HG03432 (cell line): Measurements from ENCODE around the gene OTX2.

Experiments used
- ATAC-seq: cut with Tn5 transposase; IDR thresholded peaks from one replicate; pipeline ENCODE4 v1.9.1; 2021; ENCODE audit warnings: mild to moderate bottlenecking, moderate library complexity; ENCODE audit not compliant: unreplicated experiment

OTX2 gene

GRCh38 chr14:56797003-56797568 lies 13.2 kb downstream of the OTX2 start:
- no peak for ATAC-seq

GRCh38 chr14:56796259-56796658 lies 14.0 kb downstream of the OTX2 start:
- no peak for ATAC-seq

- ATAC-seq: no peak
Measured at GRCh38 chr14:56795284-56795622, 15.0 kb downstream of the OTX2 start.

- ATAC-seq: no peak
Measured at GRCh38 chr14:56794557-56795283, 15.6 kb downstream of the OTX2 start.

GRCh38 chr14:56794088-56794556 lies 16.2 kb downstream of the OTX2 start:
- no peak for ATAC-seq

- ATAC-seq: no peak
Measured at GRCh38 chr14:56789955-56790354, 20.3 kb downstream of the OTX2 start.

GRCh38 chr14:56787530-56787929 lies 22.7 kb downstream of the OTX2 start:
- no peak for ATAC-seq

GRCh38 chr14:56782711-56783110 lies 27.6 kb downstream of the OTX2 start:
- no peak for ATAC-seq

GRCh38 chr14:56774503-56774902 lies 35.8 kb downstream of the OTX2 start:
- ATAC-seq: no peak

- no peak for ATAC-seq
Measured at GRCh38 chr14:56770512-56770911, 39.8 kb downstream of the OTX2 start.

GRCh38 chr14:56760164-56760914 lies 49.9 kb downstream of the OTX2 start:
- no peak for ATAC-seq

GRCh38 chr14:56759633-56760032 lies 50.6 kb downstream of the OTX2 start:
- no peak for ATAC-seq

- ATAC-seq: no peak
Measured at GRCh38 chr14:56759094-56759493, 51.2 kb downstream of the OTX2 start.

GRCh38 chr14:56754921-56755320 lies 55.4 kb downstream of the OTX2 start:
- no peak for ATAC-seq

- ATAC-seq: no peak
Measured at GRCh38 chr14:56753396-56753795, 56.9 kb downstream of the OTX2 start.

GRCh38 chr14:56752428-56752827 lies 57.9 kb downstream of the OTX2 start:
- ATAC-seq: no peak

- no peak for ATAC-seq
Measured at GRCh38 chr14:56751471-56751870, 58.8 kb downstream of the OTX2 start.
